Endodermal cell (in vitro differentiated cells): Measurements from ENCODE around the gene SPPL3. TPM values are rescaled to one million over a fixed set of nuclear protein-coding genes. Genes with fewer than 3 reads are reported as not detected.
A peak's percentile ranks its signal among the peaks of the same experiment; 100 is the strongest.

Experiments used
- DNase-seq: peaks from one replicate; pipeline ENCODE4 v3.0.0-alpha.2; 2017
- H3K27ac ChIP-seq: 2 replicates; pipeline ENCODE4 v1.5.1; 2013; ENCODE audit warnings: mild to moderate bottlenecking, low read depth, low read length, moderate library complexity
- H3K27me3 ChIP-seq: 2 replicates; pipeline ENCODE4 v1.6.1; 2013; ENCODE audit warnings: mild to moderate bottlenecking, low read length, moderate library complexity; ENCODE audit not compliant: insufficient read depth, control insufficient read depth, poor library complexity, severe bottlenecking
- H3K36me3 ChIP-seq: 2 replicates; pipeline ENCODE4 v1.7.0; 2013; ENCODE audit warnings: mild to moderate bottlenecking, low read length, moderate library complexity; ENCODE audit not compliant: control insufficient read depth, insufficient read depth
- H3K4me1 ChIP-seq: one replicate; pipeline ENCODE4 v1.7.0; 2013; ENCODE audit warnings: low read length; ENCODE audit not compliant: control insufficient read depth, insufficient read depth
- H3K4me3 ChIP-seq: 2 replicates; pipeline ENCODE4 v1.5.1; 2013; ENCODE audit warnings: mild to moderate bottlenecking, low read length, moderate library complexity
- H3K9ac ChIP-seq: 2 replicates; pipeline ENCODE4 v1.6.1; 2013; ENCODE audit warnings: mild to moderate bottlenecking, low read length, moderate library complexity; ENCODE audit not compliant: poor library complexity, severe bottlenecking; ENCODE audit errors: extremely low read depth
- H3K9me3 ChIP-seq: 2 replicates; pipeline ENCODE4 v1.6.1; 2013; ENCODE audit warnings: mild to moderate bottlenecking, low read length, moderate library complexity; ENCODE audit not compliant: control insufficient read depth
- H3K27ac Mint-ChIP-seq: 2 replicates; pipeline ENCODE4 v1.8.0; 2020; ENCODE audit warnings: mixed read lengths
- H3K27me3 Mint-ChIP-seq: 2 replicates; pipeline ENCODE4 v1.8.0; 2021; ENCODE audit warnings: mild to moderate bottlenecking, mixed read lengths; ENCODE audit not compliant: insufficient read depth
- H3K36me3 Mint-ChIP-seq: 2 replicates; pipeline ENCODE4 v1.8.0; 2020; ENCODE audit warnings: low read depth, mixed read lengths
- H3K4me1 Mint-ChIP-seq: 2 replicates; pipeline ENCODE4 v1.8.0; 2020; ENCODE audit warnings: mixed read lengths
- H3K4me3 Mint-ChIP-seq: 2 replicates; pipeline ENCODE4 v1.8.0; 2020; ENCODE audit warnings: mild to moderate bottlenecking, moderate library complexity, mixed read lengths
- H3K9me3 Mint-ChIP-seq: 2 replicates; pipeline ENCODE4 v1.8.0; 2020; ENCODE audit warnings: mild to moderate bottlenecking, mixed read lengths
- whole genome bisulfite sequencing, 2 experiments: methylation state at CpG; one replicate each; pipeline versions ENCODE4 v1.1.5 to v1.1.7; 2013; ENCODE audit warnings: missing lambda C conversion rate in 2 of 2, mixed read lengths in 1 of 2; ENCODE audit not compliant: insufficient coverage in 1 of 2, insufficient read length in 1 of 2; 5-methylcytosine and 5-hydroxymethylcytosine counted together
- total RNA-seq, 2 donors: library from RNA; stranded (reverse); fragmentation: NEBNext Ultra II Directional in 1 of 2; extraction: Animal tissue kit (Norgen Biotek cat#: 25700) in 1 of 2; gene quantifications; 2 replicates in 1 of 2; 3 replicates in 1 of 2; pipeline ENCODE4 v1.2.1, GENCODE V29; 2021
- TF ChIP-seq, protein P1 (sequence below): fragments of 200-600 bp; sonication (generic); conservative IDR thresholded peaks from 2 replicates; pipeline ENCODE4 v1.5.0; 2021; ENCODE audit warnings: antibody characterized with exemption, mild to moderate bottlenecking

SPPL3 gene
- total RNA-seq, 2 donors from 2014 or later: 41.1 to 46.8 TPM

DNA sequence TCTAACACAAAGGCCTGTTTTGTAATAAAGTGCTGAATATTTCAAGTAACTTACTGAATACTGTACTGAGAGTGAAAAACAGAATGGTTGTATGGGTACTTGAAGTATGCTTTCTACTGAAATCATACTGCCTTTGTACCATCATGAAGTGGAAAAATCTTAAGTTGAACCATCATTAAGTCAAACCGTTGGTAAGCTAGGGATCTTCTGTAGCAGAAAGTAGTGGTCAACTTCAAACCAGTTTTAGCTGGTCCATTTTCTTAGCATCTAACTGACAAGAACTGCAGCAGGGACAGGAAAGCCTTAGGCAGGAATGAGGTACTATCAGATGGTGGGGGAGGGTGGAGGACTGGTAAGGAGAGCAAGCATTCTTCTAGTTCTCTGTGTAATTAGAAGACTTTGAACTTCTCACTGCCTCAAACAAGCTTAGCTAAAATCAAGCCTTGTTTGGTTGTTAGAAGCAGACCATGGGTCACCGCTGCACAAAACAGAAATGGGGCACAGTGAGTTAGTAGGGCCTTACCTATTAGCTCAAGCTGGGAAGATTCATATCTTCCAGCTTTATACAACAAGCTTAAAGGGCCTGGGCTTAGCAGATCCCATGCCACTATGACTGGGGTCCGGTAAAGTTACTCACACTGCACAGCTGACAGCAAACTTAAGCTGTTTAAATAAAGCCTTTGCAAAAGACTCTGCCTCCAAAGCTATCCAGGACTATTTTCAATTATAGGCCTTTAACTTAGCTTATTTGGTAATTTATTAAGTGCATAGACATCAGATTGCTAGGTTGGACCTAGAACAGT, 104.7 kb downstream of the SPPL3 start:
- H3K4me3 Mint-ChIP-seq: peak overlapping the region; percentile 20
- H3K36me3 Mint-ChIP-seq: peaks cover 27% of the 10 kb centered on the region
- Histone ChIP-seq H3K4me1 (peaks cover 15% of the 10 kb centered on the region), H3K36me3 (peaks cover 13% of the 10 kb centered on the region), H3K9me3 (peaks cover 24% of the 10 kb centered on the region), H3K27me3 (no peaks in the 10 kb centered on the region), H3K4me3 (peak overlapping the region; percentile 70), H3K27ac (no peak overlapping the region), H3K9ac (peak overlapping the region; percentile 12)
- no peaks in the 10 kb centered on the region for H3K27me3 Mint-ChIP-seq
- H3K9me3 Mint-ChIP-seq: peaks cover 27% of the 10 kb centered on the region
- H3K4me1 Mint-ChIP-seq: peaks cover 36% of the 10 kb centered on the region
- peak; percentile 63 for DNase-seq
- WGBS, 2 experiments: 53 to 85% methylated on average over 2 to 3 of the region's 3 CpGs
- TF ChIP-seq, protein P1, sequence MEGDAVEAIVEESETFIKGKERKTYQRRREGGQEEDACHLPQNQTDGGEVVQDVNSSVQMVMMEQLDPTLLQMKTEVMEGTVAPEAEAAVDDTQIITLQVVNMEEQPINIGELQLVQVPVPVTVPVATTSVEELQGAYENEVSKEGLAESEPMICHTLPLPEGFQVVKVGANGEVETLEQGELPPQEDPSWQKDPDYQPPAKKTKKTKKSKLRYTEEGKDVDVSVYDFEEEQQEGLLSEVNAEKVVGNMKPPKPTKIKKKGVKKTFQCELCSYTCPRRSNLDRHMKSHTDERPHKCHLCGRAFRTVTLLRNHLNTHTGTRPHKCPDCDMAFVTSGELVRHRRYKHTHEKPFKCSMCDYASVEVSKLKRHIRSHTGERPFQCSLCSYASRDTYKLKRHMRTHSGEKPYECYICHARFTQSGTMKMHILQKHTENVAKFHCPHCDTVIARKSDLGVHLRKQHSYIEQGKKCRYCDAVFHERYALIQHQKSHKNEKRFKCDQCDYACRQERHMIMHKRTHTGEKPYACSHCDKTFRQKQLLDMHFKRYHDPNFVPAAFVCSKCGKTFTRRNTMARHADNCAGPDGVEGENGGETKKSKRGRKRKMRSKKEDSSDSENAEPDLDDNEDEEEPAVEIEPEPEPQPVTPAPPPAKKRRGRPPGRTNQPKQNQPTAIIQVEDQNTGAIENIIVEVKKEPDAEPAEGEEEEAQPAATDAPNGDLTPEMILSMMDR: no peak
- H3K27ac Mint-ChIP-seq: peak overlapping the region; percentile 58

DNA sequence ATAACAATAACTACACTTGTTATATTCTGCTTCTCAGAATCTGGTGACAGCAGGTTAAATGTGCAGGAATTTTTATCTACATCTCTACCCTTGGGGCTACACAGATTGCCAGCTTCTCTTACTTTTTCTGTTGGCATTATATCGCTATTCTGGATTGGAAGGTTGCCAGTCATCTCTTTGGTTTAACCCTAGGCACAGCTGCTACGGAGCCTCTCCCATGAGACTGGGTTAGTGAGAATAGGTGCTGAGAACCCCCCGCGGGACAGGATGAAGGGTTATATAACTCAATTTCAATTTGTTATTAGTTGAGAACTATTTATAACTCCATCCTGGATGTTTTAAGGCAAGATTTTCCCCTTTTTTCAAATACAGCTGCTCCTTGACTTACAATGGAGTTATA, 105.5 kb downstream of the SPPL3 start:
- TF ChIP-seq, protein P1: no peak
- no peak overlapping the region for H3K27ac ChIP-seq
- H3K4me3 ChIP-seq: peak overlapping the region; percentile 70
- no peak overlapping the region for H3K4me3 Mint-ChIP-seq
- DNase-seq: no peak
- H3K4me1 Mint-ChIP-seq: peaks cover 36% of the 10 kb centered on the region
- no peaks in the 10 kb centered on the region for H3K27me3 Mint-ChIP-seq
- peaks cover 26% of the 10 kb centered on the region for H3K9me3 ChIP-seq
- H3K9me3 Mint-ChIP-seq: peaks cover 27% of the 10 kb centered on the region
- no peak overlapping the region for H3K27ac Mint-ChIP-seq
- H3K36me3 Mint-ChIP-seq: peaks cover 27% of the 10 kb centered on the region
- H3K4me1 ChIP-seq: peaks cover 15% of the 10 kb centered on the region
- H3K36me3 ChIP-seq: peaks cover 13% of the 10 kb centered on the region
- 88 to 100% methylated on average over 1 to 4 of the region's 4 CpGs for WGBS, 2 experiments
- no peaks in the 10 kb centered on the region for H3K27me3 ChIP-seq
- peak overlapping the region; percentile 12 for H3K9ac ChIP-seq

DNA sequence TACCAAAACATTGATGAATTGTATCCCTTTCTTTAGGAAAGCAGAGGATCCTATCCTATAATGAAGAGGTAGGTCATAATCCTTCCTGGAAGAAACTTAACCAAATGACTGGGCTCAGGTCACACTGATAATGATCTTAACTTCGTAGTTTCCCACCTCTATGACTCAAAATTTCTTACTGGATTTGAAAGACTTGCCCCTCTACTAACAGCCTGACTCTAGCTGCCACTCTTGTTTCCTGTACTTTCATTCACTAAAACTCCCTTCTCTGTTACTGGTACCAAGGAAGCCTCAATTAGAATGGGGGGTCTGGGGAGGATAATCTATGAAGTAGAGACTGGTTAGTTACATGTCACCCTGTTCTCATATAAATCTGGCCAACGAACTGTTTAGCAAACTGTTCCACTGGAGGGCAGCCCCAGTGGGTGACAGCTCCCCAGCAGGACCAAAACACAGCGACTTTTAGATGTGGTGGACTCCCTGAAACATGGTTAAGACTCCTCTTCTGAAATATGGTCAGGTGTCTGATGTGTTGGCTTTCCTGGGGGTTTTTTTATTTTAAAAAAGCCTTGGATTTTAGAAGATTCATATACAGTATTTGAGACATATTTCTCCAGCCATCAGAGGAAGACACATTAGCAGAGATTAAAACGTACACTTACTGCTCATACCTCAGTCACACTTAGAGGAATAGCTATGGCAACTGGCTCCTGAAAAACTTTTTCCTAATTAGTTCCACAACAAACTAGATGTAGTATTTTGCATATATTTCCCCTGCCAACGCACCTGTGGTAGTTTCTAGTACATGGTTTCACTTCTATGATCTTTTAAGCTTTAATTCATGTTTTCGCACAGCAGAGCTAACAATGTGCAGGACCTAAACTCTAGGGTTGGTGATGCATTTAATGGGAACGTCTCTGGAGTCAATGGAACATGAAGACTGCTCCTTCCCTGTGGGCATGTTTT, 106.2 kb downstream of the SPPL3 start:
- 91 to 100% methylated on average over 6 to 7 of the region's 7 CpGs for WGBS, 2 experiments
- H3K27ac Mint-ChIP-seq: no peak overlapping the region

More for the DNA sequence above, 106.2 kb downstream of the SPPL3 start:
- H3K36me3 ChIP-seq: peaks cover 13% of the 10 kb centered on the region
- H3K4me1 ChIP-seq: peaks cover 15% of the 10 kb centered on the region
- peaks cover 36% of the 10 kb centered on the region for H3K4me1 Mint-ChIP-seq
- no peaks in the 10 kb centered on the region for H3K27me3 ChIP-seq
- peaks cover 26% of the 10 kb centered on the region for H3K9me3 ChIP-seq
- H3K27ac ChIP-seq: no peak overlapping the region
- no peak overlapping the region for H3K4me3 Mint-ChIP-seq
- TF ChIP-seq, protein P1: no peak
- peaks cover 27% of the 10 kb centered on the region for H3K9me3 Mint-ChIP-seq
- no peak overlapping the region for H3K4me3 ChIP-seq
- no peaks in the 10 kb centered on the region for H3K27me3 Mint-ChIP-seq
- H3K9ac ChIP-seq: no peak overlapping the region
- no peak for DNase-seq
- peaks cover 27% of the 10 kb centered on the region for H3K36me3 Mint-ChIP-seq
